Germinal center (tissue), 1 donor: ENCODE measurements around the gene TPGS2.
"Not testable (repeated sequence)": the region's sequence is repeated elsewhere in the genome, so short reads cannot be mapped to it uniquely, and the experiment has no call there.

Experiments
- DNase-seq: peaks from one replicate; pipeline ENCODE4 v3.0.0; 2012; ENCODE audit warnings: mixed read lengths, low spot score

The TPGS2 gene, protein sequence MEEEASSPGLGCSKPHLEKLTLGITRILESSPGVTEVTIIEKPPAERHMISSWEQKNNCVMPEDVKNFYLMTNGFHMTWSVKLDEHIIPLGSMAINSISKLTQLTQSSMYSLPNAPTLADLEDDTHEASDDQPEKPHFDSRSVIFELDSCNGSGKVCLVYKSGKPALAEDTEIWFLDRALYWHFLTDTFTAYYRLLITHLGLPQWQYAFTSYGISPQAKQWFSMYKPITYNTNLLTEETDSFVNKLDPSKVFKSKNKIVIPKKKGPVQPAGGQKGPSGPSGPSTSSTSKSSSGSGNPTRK

GRCh38 chr18:36828630-36829361, at the start of gene TPGS2, which contains the start of gene KIAA1328:
TSS of gene TPGS2 (minus strand) at chr18:36829002. CDS start at chr18:36828767, 235 bp downstream.
TSS of gene KIAA1328 (plus strand) at chr18:36829127. CDS start at chr18:36829139, 12 bp downstream.
- DNase-seq: peak; percentile 92

DNA sequence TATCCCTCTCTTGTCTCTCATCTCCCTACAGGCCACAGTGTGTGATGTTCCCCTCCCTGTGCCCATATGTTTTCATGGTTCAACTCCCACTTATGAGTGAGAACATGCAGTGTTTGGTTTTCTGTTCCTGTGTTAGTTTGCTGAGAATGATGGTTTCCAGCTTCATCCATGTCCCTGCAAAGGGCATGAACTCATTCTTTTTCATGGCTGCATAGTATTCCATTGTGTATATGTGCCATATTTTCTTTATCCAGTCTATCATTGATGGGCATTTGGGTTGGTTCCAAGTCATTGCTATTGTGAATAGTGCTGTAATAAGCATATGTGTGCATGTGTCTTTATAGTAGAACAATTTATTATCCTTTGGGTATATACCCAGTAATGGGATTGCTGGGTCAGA, 45.0 kb upstream of the TPGS2 start:
- DNase-seq: not testable (repeated sequence)

DNA sequence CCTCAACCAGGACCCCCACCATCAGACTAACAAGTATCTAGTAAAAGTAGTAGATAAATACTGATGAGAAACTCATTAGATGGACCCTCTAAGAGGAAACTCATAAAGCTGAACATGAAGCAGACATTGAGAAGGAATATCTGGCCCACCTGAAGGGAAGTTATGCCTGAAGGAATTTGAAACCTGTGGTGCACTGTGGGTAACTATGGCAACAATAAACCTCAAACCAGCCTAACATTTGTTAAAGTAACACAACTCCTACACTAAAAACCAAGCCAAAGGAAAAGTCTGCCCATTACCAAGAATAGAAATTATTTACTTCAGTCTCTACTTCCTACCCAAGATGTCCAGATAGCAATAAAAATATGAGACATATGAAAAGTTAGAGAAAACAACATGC, 43.5 kb upstream of the TPGS2 start:
- no peak for DNase-seq

DNA sequence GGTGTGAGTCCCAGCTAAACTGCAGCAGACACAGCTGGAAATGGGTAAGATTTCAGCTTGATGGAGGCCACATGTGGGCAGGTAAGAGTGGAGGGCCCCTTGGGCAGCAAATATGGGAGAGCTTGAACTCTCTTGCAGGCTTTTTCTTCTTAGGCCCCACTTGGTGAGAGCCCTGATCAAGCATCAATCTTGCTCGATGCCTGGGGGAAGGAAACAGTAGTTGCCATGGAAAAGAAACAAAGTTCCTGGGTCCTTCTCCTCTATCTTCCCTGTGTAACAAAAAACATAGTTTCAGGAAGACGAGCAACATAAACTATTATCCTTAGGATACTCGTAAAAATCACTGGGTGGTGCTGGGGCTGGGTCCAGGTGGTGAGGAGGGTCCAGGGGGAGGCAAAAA, 43.0 kb upstream of the TPGS2 start:
- DNase-seq: no peak

- no peak for DNase-seq
Observed at GRCh38 chr18:36867056-36867455, 38.3 kb upstream of the TPGS2 start.

DNA sequence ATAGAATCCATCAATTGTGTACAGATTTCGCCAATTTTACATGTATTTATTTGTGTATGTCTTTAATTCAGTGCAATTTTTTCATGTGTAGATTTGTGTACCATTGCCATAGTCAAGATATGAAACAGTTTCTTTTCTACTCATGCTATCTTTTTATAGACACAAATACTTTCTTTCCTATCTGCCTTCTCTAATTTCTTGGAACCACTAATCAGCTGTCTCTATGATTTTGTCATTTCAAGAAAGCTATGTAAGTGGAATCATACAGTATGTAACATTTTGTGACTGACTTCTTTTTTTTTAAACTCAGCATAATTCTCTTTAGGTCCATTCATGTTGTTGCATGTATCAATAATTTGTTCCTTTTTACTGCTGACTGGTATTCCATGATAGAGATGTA, 33.4 kb upstream of the TPGS2 start:
- DNase-seq: no peak

DNA sequence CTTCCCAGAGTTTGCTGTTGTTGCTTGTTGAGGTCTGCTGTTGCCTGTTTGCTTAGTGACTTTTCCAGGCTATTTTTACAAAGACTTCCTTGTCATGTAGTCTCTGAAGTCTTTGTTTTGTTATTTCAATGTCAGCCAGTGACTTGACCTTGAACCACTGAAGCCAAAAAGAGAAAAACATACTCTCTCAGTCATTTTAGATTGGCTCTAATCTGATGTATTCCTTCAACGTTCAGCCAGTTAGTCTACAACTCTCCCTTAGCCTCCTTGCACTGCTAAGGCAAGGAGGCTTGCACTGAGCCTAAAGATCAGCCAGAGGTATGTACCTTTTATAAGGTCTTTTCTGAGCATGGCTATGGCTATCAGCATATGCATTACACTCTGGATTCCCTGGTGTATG, 28.0 kb upstream of the TPGS2 start:
- DNase-seq: no peak

DNA sequence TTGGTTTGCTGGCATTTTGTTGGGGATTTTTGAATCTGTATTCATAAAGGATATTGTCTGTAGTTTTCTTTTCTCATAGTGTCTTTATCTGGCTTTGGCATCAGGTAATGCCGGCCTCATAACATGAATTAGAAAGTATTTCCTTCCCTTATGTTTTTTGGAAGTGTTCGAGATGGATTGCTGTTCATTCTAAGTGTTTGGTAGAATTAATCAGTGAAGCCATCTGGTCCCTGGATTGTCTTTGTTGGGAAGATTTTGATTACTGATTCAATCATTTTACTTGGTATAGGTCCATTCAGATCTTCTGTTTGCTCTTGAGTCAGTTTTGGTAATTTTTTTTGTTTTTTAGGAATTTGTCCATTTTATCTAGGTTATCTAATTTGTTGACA, 22.4 kb upstream of the TPGS2 start:
- no peak for DNase-seq

GRCh38 chr18:36850527-36851201, 21.9 kb upstream of the TPGS2 start:
- DNase-seq: no peak

- no peak for DNase-seq
Observed at GRCh38 chr18:36849288-36850006, 20.6 kb upstream of the TPGS2 start.

DNA sequence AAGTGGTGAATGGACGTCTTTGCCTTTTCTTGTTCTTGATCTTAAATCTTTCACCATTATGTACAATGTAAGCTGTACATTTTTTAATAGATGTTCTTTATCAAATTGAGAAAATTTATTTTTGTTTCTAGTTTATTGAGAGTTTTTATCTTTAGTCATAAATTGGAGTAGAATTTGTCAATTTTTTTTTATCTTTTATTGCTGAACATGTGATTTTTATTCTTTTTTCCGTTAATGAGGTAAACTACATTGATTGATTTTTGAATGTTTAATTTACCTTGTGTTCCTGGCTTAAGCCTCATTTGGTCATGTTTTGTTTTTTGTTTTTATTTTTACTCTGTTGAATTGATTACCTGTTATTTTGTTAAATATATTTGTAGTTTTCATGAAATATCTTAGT, 19.8 kb upstream of the TPGS2 start:
- DNase-seq: no peak

DNA sequence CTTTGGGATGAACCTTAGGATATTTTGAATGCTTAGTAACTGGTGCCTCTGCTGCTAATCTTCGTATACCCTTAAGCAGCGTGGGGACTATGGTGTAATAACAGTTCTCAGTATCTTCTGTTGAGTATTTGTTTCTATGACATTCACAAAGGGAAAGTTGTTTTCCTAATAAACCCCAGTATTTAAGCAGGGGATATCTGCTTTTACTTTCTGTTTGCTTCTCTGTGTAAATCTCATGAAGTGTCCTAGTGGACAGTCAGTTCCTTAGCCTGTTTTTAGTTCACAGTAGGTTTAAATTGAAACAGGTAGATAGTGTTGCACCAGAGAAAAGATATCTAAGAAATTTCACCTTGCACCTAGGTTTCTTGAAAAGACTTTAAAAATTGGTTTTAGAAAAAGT, 15.0 kb upstream of the TPGS2 start:
- no peak for DNase-seq

DNA sequence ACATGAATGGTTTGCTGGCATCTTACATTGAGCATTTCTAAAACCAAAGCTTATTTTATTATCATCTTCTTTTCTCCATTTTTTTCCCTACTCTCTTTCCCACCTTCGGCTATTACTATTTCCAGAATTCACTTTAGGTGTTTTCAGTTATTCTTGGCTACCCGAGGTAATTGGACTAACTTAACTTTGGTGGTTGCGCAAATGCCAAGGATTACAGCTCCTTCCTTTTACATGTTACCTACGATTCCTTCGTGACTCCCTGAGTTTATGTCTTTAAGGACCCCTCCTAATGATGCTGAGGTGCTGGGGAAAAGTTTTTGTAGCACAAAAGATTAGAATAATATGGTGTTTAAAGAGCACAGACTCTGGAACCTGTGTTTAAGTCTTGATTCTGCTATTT, 14.4 kb upstream of the TPGS2 start:
- no peak for DNase-seq

- no peak for DNase-seq
Observed at GRCh38 chr18:36839835-36840234, 11.0 kb upstream of the TPGS2 start.

GRCh38 chr18:36835927-36836326, 7.1 kb upstream of the TPGS2 start:
- no peak for DNase-seq

DNA sequence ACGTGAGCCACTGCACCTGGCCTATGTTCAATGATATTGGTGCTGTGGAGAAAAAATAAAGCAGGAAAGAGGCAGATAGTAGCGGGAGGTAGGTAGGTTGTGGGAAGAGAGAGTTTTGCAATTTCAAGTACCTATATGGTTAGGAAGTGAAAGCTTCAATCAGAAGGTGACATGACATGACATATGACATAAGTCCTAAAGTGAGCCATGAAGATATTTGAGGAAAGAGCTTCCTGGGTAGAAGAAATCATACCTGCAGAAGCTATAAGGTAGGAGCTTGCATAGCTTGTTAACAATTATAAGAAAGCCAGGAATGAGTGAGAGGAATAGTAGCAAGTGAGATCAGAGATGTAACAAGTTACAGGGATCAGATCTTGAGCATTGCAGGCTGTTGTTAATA, 4.3 kb upstream of the TPGS2 start:
- no peak for DNase-seq

GRCh38 chr18:36831139-36831538, 2.3 kb upstream of the TPGS2 start:
- no peak for DNase-seq

- no peak for DNase-seq
Observed at GRCh38 chr18:36830158-36830495, 1.3 kb upstream of the TPGS2 start.

DNA sequence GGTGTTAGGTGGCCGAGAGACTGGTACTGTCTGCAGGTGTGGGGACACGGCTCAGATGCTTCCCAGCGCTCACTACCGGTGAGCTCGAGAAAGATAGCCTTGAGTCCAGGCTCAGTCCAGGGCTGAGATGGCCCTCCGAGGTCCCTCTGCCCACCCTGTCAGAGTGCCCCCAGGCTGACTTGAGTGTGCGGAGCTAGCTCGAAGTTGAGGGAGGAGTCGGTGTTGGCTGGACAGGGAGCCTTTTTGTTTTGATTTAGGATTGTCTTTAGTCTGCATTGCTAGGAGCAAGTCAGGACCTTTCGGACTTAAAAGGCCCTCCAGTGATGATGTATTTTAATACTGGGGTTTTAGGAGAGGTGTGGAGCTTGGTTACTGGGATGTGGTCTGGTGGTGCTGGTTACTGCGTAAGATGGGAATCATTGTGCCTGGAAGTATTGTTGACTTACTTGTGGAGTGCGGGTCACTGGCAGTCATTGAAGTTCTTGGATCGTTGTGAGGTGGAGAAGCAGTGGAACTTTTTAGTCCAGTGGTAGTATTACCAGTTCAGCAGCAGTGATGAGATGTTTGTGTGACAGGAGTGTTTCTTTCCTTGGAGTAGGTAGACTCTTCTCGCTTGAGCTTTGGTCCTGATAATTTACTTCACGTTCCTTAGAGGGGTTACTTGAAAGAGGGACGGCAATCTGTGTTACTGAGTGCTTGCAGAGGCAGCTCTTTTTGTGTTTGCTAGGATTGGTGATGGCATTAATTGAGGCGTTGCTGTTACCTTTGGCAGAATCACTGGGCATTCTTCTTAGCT, 758 bp upstream of the TPGS2 start:
- DNase-seq: no peak

GRCh38 chr18:36828157-36828629, 609 bp downstream of the TPGS2 start:
- no peak for DNase-seq

DNA sequence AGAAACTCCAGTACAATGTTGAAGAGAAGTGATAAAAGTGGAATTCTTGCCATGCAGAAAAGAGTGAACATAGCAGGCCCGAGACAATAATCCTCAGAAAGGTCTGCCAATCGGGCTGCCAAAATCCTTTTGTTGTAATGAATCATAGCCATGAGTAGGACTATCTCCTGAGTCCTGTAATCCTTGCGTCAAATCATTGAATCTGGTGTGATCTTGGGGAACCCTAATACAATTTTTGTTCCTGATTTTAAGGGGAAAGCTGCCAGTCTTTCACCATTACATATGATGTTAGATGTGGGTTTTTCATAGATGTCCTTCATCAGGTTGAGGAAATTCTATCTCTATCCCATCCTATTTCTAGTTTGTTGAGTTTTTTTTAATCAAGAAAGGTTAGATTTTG, 2.2 kb downstream of the TPGS2 start:
- no peak for DNase-seq

- DNase-seq: no peak
Observed at GRCh38 chr18:36825526-36825925, 3.3 kb downstream of the TPGS2 start.
